SK-N-SH (cell line): Measurements from ENCODE around the gene MMP14. TPM values are rescaled to one million over a fixed set of nuclear protein-coding genes. Genes with fewer than 3 reads are reported as not detected.
A peak's percentile ranks its signal among the peaks of the same experiment; 100 is the strongest.
"Not testable (repeated sequence)": the region's sequence is repeated elsewhere in the genome, so short reads cannot be mapped to it uniquely, and the experiment has no call there.

ENCODE experiments used
- CTCF ChIA-PET: fragments of 300-600, 350-600 bp; formaldehyde crosslinking; extraction: SDS; loops from one replicate; lab custom pipeline; 2021; lab: Yijun Ruan, JAX
- POLR2A ChIA-PET: fragments of 350-600 bp; sonication (Branson Sonifier 250); formaldehyde crosslinking; extraction: SDS; loops from one replicate; lab custom pipeline; 2020; ENCODE audit warnings: antibody characterized with exemption, inconsistent platforms; lab: Yijun Ruan, JAX
- DNase-seq: peaks from one replicate; pipeline ENCODE4 v3.0.0; 2012
- H2AFZ ChIP-seq: fragments of 200-600 bp; sonication (generic); 2 replicates; pipeline ENCODE4 v1.8.1; 2016; ENCODE audit warnings: antibody characterized with exemption, mild to moderate bottlenecking, low read depth
- H3F3A ChIP-seq: fragments of 200-600 bp; sonication (generic); replicated peaks from 2 replicates; pipeline ENCODE3; 2016; ENCODE audit warnings: antibody characterized with exemption, mild to moderate bottlenecking; ENCODE audit not compliant: insufficient read depth
- H3K27ac ChIP-seq, 2 experiments: fragments of 200-500 bp in 1 of 2; fragments of 200-600 bp in 1 of 2; sonication (Bioruptor generic) in 1 of 2; sonication (generic), shearing (Covaris generic) in 1 of 2; 2 replicates each; pipeline versions ENCODE4 v1.5.1 to v1.6.1; 2014 to 2016; ENCODE audit warnings: low read depth in 2 of 2, inconsistent platforms in 1 of 2, low read length in 1 of 2, mild to moderate bottlenecking in 1 of 2, mixed read lengths in 1 of 2
- H3K27me3 ChIP-seq: fragments of 200-600 bp; sonication (generic), shearing (Covaris generic); 2 replicates; pipeline ENCODE4 v1.6.1; 2016; ENCODE audit warnings: mixed run types; ENCODE audit not compliant: insufficient read depth
- H3K36me3 ChIP-seq, 2 experiments: fragments of 200-500 bp in 1 of 2; fragments of 200-600 bp in 1 of 2; sonication (Bioruptor generic) in 1 of 2; sonication (generic) in 1 of 2; replicated peaks in 1 of 2; 2 replicates each; pipeline versions ENCODE3 to v1.5.1; 2014 to 2016; ENCODE audit warnings: low read length in 1 of 2, mild to moderate bottlenecking in 1 of 2; ENCODE audit not compliant: insufficient read depth in 2 of 2, control insufficient read depth in 1 of 2
- H3K4me1 ChIP-seq, 2 experiments: fragments of 200-500 bp in 1 of 2; fragments of 200-600 bp in 1 of 2; sonication (Bioruptor generic) in 1 of 2; sonication (generic), shearing (Covaris generic) in 1 of 2; 2 replicates each; pipeline versions ENCODE4 v1.5.1 to v1.6.1; 2014 to 2016; ENCODE audit warnings: low read depth in 1 of 2, low read length in 1 of 2, mixed run types in 1 of 2; ENCODE audit not compliant: insufficient read depth in 2 of 2, control insufficient read depth in 1 of 2
- H3K4me2 ChIP-seq: fragments of 200-600 bp; sonication (generic), shearing (Covaris generic); 2 replicates; pipeline ENCODE4 v1.6.1; 2017; ENCODE audit warnings: mixed run types
- H3K4me3 ChIP-seq, 2 experiments: fragments of 200-500 bp in 1 of 2; fragments of 200-600 bp in 1 of 2; sonication (Bioruptor generic) in 1 of 2; sonication (generic), shearing (Covaris generic) in 1 of 2; 2 replicates each; pipeline versions ENCODE4 v1.5.1 to v1.8.1; 2014 to 2016; ENCODE audit warnings: low read depth in 2 of 2, inconsistent platforms in 1 of 2, low read length in 1 of 2, mild to moderate bottlenecking in 1 of 2, mixed read lengths in 1 of 2, moderate library complexity in 1 of 2
- H3K79me2 ChIP-seq: fragments of 200-600 bp; sonication (generic); 2 replicates; pipeline ENCODE4 v1.8.1; 2017; ENCODE audit warnings: mild to moderate bottlenecking; ENCODE audit not compliant: insufficient read depth
- H3K9ac ChIP-seq: fragments of 200-600 bp; sonication (generic); 2 replicates; pipeline ENCODE4 v1.6.1; 2017; ENCODE audit warnings: mixed run types
- H3K9me2 ChIP-seq: fragments of 200-600 bp; sonication (generic); 2 replicates; pipeline ENCODE4 v1.6.1; 2017; ENCODE audit warnings: mixed run types
- H3K9me3 ChIP-seq: fragments of 200-600 bp; sonication (generic); 2 replicates; pipeline ENCODE4 v1.6.1; 2017; ENCODE audit warnings: mixed run types, mild to moderate bottlenecking, moderate library complexity
- H4K20me1 ChIP-seq: fragments of 200-600 bp; sonication (generic); 2 replicates; pipeline ENCODE4 v1.6.1; 2017; ENCODE audit warnings: mild to moderate bottlenecking, mixed run types; ENCODE audit not compliant: insufficient read depth
- NFIC ChIP-seq: IDR thresholded peaks from 2 replicates; pipeline ENCODE4 v1.4.0; 2012; ENCODE audit warnings: borderline replicate concordance
- NRF1 ChIP-seq: IDR thresholded peaks from 2 replicates; pipeline ENCODE4 v1.6.1; 2012; ENCODE audit warnings: low read depth, mild to moderate bottlenecking, low read length
- RXRA ChIP-seq: IDR thresholded peaks from 2 replicates; pipeline ENCODE4 v1.4.0; 2012; ENCODE audit warnings: low read depth, mild to moderate bottlenecking, borderline replicate concordance
- TAF1 ChIP-seq: IDR thresholded peaks from 2 replicates; pipeline ENCODE4 v1.6.1; 2012; ENCODE audit warnings: low read depth, mild to moderate bottlenecking, low read length, moderate library complexity, borderline replicate concordance
- TCF12 ChIP-seq: IDR thresholded peaks from 2 replicates; pipeline ENCODE4 v1.4.0; 2012
- WGBS: methylation state at CpG from one replicate; pipeline ENCODE4 v1.1.6; 2017; ENCODE audit warnings: low lambda C conversion rate; 5-methylcytosine and 5-hydroxymethylcytosine counted together
- polyA plus RNA-seq, 3 experiments: library from polyadenylated mRNA; depleted of rRNA; stranded (reverse); fragments of >200 nt; gene quantifications; 2 replicates each; pipeline ENCODE4 v1.2.3, GENCODE V29; 2012
- TF ChIP-seq, protein P1 (sequence below): IDR thresholded peaks from 2 replicates; pipeline ENCODE4 v1.4.0; 2012; ENCODE audit warnings: low read depth, borderline replicate concordance
- TF ChIP-seq, protein P2 (sequence below): IDR thresholded peaks from 2 replicates; pipeline ENCODE4; 2012

MMP14 gene
- polyA plus RNA-seq, 1 of the 3 experiments (the other 2 are of a cell fraction): 139 TPM

DNA sequence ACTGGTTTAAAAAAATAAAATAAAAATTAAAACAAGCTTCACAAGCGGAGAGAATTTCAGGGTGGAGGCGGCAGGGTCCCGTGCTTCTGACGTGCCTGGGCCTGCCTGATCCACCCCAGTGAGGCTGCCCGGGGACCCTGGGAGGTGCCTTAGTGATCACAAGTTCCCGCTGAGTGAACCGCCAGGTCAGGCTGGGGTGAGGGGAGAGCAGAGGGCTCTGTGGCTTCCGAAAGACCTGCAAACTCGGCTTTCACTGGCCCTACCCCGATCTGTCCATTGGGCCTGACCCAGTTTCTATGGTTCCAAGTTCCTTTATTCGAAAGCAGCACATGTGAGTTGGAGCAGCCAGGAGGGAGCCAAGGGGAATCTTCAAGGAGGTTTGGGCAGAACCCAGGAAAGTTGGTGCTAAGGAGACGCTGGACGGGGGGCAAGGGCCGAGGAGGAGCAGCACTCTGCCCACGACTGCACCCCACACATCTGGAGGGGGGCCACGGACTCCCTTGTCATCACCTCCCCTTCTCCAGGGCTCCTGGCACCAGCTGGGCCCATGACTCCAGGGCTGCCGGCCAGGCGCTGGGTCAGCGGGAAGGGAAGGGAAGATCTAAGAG is 12.9 kb downstream of the MMP14 start (continued):
- no peak for TF ChIP-seq RXRA
- TF ChIP-seq, protein P1, sequence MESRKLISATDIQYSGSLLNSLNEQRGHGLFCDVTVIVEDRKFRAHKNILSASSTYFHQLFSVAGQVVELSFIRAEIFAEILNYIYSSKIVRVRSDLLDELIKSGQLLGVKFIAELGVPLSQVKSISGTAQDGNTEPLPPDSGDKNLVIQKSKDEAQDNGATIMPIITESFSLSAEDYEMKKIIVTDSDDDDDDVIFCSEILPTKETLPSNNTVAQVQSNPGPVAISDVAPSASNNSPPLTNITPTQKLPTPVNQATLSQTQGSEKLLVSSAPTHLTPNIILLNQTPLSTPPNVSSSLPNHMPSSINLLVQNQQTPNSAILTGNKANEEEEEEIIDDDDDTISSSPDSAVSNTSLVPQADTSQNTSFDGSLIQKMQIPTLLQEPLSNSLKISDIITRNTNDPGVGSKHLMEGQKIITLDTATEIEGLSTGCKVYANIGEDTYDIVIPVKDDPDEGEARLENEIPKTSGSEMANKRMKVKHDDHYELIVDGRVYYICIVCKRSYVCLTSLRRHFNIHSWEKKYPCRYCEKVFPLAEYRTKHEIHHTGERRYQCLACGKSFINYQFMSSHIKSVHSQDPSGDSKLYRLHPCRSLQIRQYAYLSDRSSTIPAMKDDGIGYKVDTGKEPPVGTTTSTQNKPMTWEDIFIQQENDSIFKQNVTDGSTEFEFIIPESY: no peak
- TF ChIP-seq TAF1: no peak

DNA sequence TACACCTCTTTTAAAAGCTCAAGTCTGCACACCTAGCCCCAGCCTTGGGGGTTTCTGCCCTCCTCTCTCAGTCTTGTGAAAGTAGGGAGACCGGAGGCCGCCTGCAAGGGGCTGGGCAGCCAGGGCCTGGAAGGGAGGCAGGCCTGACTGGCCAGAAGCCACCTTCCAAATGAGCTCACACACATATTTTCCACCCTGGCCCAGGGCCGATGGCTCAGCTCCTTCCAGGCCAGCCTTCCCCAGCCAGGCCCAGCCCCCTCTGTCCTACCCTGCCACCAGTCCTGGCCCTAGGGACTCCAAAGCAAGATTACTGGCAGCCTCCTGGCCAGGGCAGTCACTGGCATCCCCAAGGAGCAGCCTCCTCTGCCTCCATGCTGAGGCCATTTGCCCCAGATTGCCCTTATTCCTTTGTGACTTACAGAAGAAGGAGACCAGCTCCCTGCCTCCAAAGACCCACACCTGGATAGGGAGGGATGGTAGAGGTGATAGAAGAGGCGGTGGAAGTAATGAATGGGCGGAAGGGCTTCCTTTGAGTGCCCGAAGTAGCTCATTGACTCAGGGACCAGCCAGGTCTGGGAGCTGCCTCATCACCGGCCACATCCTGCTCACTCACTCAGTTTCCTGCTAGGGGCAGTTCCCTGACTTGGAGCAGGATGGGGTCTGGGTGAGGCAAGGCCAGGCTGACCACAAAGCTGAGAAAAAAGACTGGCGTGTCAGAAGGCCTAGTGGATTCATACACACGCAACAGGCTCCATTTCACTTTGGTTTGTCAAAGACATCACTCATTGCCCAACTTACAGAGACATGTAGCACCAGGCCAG is 14.8 kb downstream of the MMP14 start:
- Histone ChIP-seq H3F3A (peaks cover 18% of the 10 kb centered on the region), H3K4me1 (peaks cover 31 to 36% of the 10 kb centered on the region in 2 experiments), H3K9me3 (no peaks in the 10 kb centered on the region), H4K20me1 (no peaks in the 10 kb centered on the region), H3K79me2 (no peaks in the 10 kb centered on the region), H3K4me3 (no peak overlapping the region), H3K9ac (peak overlapping the region; percentile 77), H2AFZ (peak overlapping the region; percentile 88), H3K36me3 (no peaks in the 10 kb centered on the region), H3K27ac (peak overlapping the region in 1 of 2 experiments; percentile 90; a peak in 3 of 4 replicates), H3K9me2 (no peaks in the 10 kb centered on the region), H3K4me2 (peak overlapping the region; percentile 60), H3K27me3 (no peaks in the 10 kb centered on the region)
- DNase-seq: no peak
- WGBS: 31% methylated on average over 6 of the region's 9 CpGs
- POLR2A ChIA-PET: interaction anchor here (1.1 to 1.4 kb wide), 2 partner anchors 28 to 48 kb away, joined by 3 to 4 read pairs; no protein-coding TSS in a partner anchor
- TF ChIP-seq TCF12: peak; percentile 21; the same call in 1 of the 2 replicates
- TF ChIP-seq NRF1: no peak
- TF ChIP-seq, protein P2, sequence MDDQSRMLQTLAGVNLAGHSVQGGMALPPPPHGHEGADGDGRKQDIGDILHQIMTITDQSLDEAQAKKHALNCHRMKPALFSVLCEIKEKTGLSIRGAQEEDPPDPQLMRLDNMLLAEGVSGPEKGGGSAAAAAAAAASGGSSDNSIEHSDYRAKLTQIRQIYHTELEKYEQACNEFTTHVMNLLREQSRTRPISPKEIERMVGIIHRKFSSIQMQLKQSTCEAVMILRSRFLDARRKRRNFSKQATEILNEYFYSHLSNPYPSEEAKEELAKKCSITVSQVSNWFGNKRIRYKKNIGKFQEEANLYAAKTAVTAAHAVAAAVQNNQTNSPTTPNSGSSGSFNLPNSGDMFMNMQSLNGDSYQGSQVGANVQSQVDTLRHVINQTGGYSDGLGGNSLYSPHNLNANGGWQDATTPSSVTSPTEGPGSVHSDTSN: peak; percentile 48; the same call in 1 of the 2 replicates
- no peak for TF ChIP-seq TAF1
- TF ChIP-seq NFIC: peak; percentile 19; the same call in 1 of the 2 replicates
- CTCF ChIA-PET: interaction anchor here (0.6 to 18.5 kb wide), 14 partner anchors 12 to 302 kb away, joined by 3 to 472 read pairs (median 5); partner anchors contain the start of genes MMP14, MRPL52, REM2 and SLC7A7

DNA sequence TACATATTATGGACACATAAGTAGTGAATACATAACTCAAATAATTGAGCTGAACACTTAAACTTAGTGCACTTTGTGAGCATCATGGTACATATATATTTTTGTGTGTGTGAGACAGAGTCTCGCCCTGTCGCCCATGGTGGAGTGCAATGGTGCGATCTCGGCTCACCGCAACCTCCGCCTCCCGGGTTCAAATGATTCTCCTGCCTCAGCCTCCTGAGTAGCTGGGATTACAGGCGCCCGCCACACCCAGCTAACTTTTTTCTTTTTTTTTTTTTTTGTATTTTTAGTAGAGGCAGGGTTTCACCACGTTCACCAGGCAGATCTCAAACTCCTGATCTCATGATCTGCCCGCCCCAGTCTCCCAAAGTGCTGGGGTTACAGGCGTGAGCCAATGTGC is 15.8 kb downstream of the MMP14 start:
- Histone ChIP-seq H3K4me1 (peaks cover 31 to 36% of the 10 kb centered on the region in 2 experiments), H3K27ac (peak overlapping the region in 1 of 2 experiments; percentile 90; a peak in 2 of 4 replicates), H3F3A (peaks cover 18% of the 10 kb centered on the region), H2AFZ (peak overlapping the region; percentile 98; the same call in 1 of the 2 replicates)
- not testable (repeated sequence) for H3K79me2 ChIP-seq, H3K4me2 ChIP-seq, H3K9ac ChIP-seq, H3K27me3 ChIP-seq, H4K20me1 ChIP-seq, DNase-seq, H3K9me3 ChIP-seq, H3K36me3 ChIP-seq, H3K4me3 ChIP-seq, H3K9me2 ChIP-seq
- CTCF ChIA-PET: interaction anchor here (0.7 to 18.5 kb wide), 39 partner anchors 11 to 464 kb away, joined by 3 to 472 read pairs (median 5); partner anchors contain the start of genes LRP10, MMP14, MRPL52 and OXA1L
- POLR2A ChIA-PET: interaction anchor here (0.6 to 1.1 kb wide), 2 partner anchors 29 to 157 kb away, joined by 5 to 7 read pairs; no protein-coding TSS in a partner anchor
- 85% methylated on average over 12 of the region's 12 CpGs for WGBS
